ENCODE measurements around the gene IPO11.
"Not testable (repeated sequence)": the region's sequence is repeated elsewhere in the genome, so short reads cannot be mapped to it uniquely, and the experiment has no call there.

The IPO11 gene

GRCh38 chr5:62653001-62653863 is 240.7 kb downstream of the IPO11 start:
- no peak for DNase-seq (ENCODE audit: insufficient read length, low spot score)
- TF ChIP-seq POLR2A (IDR thresholded peaks at IDR 0.05; ENCODE audit: low read depth, low read length), result no peak
- no peak for FAIRE-seq

DNA sequence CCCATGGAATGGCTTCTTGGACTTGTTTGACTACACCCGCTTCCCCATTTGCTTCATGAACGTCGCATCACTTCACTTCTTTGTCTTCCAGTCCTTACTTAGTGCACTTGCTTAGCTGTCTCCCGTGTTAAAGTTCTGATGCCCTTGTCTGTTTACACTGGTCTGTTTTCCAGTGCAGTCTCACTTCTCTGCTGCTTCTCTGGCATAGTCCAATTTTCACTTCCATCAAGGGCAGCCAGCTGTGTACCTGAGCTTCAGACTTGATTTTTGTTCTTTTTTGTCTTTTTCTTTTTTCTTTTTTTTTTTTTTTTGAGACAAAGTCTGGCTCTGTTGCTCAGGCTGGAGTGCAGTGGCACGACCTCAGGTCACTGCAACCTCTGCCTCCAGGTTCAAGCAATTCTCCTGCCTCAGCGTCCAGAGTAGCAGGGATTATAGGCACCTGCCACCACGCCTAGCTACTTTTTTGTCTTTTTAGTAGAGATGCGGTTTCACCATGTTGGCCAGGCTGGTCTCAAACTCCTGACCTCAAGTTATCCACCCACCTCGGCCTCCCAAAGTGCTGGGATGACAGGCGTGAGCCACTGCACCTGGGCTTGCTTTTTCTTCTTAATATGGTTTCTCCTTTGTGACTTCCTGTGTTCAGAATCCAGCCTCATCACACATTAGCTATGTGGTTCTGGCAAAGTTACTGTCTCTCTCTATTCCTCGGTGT is 241.5 kb downstream of the IPO11 start:
- FAIRE-seq, result no peak
- DNase-seq (ENCODE audit: insufficient read length, low spot score), result no peak
- no peak for TF ChIP-seq POLR2A (IDR thresholded peaks at IDR 0.05; ENCODE audit: low read depth, low read length)

DNA sequence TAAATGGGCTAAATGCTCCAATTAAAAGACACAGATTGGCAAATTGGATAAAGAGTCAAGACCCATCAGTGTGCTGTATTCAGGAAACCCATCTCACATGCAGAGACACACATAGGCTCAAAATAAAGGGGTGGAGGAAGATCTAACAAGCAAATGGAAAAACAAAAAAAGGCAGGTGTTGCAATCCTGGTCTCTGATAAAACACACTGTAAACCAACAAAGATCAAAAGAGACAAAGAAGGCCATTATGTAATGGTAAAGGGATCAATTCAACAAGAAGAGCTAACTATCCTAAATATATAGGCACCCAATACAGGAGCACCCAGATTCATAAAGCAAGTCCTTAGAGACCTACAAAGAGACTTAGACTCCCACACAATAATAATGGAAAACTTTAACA is 245.2 kb downstream of the IPO11 start:
- DNase-seq (ENCODE audit: insufficient read length, low spot score); FAIRE-seq: not testable (repeated sequence)

DNA sequence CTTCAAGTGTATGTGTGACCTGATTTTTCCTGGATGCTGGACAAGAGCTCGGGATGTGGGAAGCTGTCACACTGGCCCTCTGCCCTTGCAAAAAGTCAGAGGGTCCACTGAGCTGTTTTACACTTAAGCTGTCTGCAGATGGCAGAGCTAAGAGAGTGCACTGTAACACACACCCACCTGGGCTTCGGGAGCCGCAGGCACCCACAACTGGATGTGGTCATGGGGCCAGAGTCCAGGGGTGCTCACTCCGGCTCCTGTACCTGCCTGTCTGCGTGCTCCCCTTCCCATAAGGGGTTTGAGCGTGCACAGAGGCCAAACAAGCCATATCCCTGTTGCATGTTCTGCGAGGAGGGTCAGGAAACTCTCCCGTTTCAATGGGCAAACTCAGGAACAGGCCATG is 248.6 kb downstream of the IPO11 start:
- no peak for FAIRE-seq
- no peak for TF ChIP-seq POLR2A (IDR thresholded peaks at IDR 0.05; ENCODE audit: low read depth, low read length)
- DNase-seq (ENCODE audit: insufficient read length, low spot score), result no peak

DNA sequence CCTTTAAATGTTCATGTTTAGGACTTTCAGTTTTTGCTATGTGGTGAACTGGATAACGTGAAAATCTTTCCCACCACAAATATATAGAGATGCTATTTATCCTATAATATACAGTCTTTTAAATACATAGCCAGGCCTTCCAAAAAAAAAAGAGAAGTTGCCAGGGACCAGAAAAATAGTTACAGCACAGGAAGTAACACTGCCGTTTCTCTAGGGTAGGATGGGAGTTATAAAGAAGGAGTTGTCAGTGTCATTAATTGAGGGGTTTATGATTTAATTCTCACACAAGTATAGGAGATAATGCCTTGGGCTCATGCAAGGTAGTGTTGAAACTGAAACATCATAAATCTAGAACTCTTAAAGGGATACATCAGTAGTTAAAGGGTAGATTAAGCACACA is 250.0 kb downstream of the IPO11 start:
- DNase-seq (ENCODE audit: insufficient read length, low spot score) (no peak), FAIRE-seq (no peak)
- no peak for TF ChIP-seq POLR2A (IDR thresholded peaks at IDR 0.05; ENCODE audit: low read depth, low read length)

GRCh38 chr5:62671479-62671878 is 258.9 kb downstream of the IPO11 start:
- DNase-seq (ENCODE audit: insufficient read length, low spot score) (no peak), FAIRE-seq (no peak)
- TF ChIP-seq POLR2A (IDR thresholded peaks at IDR 0.05; ENCODE audit: low read depth, low read length), result no peak

DNA sequence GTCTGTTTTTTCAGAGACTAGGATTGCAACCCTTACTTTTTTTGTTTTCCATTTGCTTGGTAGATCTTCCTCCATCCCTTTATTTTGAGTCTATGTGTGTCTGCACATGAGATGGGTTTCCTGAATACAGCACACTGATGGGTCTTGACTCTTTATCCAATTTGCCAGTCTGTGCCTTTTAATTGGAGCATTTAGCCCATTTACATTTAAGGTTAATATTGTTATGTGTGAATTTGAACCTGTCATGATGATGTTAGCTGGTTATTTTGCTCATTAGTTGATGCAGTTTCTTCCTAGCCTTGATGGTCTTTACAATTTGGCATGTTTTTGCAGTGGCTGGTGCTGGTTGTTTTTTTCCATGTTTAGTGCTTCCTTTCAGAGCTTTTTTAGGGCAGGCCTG is 264.0 kb downstream of the IPO11 start:
- not testable (repeated sequence) for FAIRE-seq; DNase-seq (ENCODE audit: insufficient read length, low spot score)

Data from H54 (cell line).